Stimulated activated CD4-positive, alpha-beta T cell treated with anti-CD3 and anti-CD28 coated beads, Interleukin-15, amount 100 ng/mL, for 24 hours (primary cell): ENCODE data around the gene HPX.

Experiments
- DNase-seq: peaks from one replicate; pipeline ENCODE4 v3.0.0-alpha.2; 2020

Gene HPX

GRCh38 chr11:6388748-6389147, 52.0 kb downstream of the HPX start:
- DNase-seq = no peak

- DNase-seq = no peak
These were observed 52.8 kb downstream of the HPX start for GRCh38 chr11:6387811-6388599.

GRCh38 chr11:6385046-6385777, 55.6 kb downstream of the HPX start:
- no peak for DNase-seq
